ENCODE results near the gene TNFRSF1B.
"Not testable (repeated sequence)": the region's sequence is repeated elsewhere in the genome, so short reads cannot be mapped to it uniquely, and the experiment has no call there.

TNFRSF1B gene

GRCh38 chr1:12206792-12207424, 40.1 kb downstream of the TNFRSF1B start:
- TF ChIP-seq GATA1 (IDR thresholded peaks at IDR 0.05; ENCODE audit: low read depth, low read length): no peak
- TF ChIP-seq POLR2A (IDR thresholded peaks at IDR 0.05; ENCODE audit: low read length): no peak
- DNase-seq: no peak

DNA sequence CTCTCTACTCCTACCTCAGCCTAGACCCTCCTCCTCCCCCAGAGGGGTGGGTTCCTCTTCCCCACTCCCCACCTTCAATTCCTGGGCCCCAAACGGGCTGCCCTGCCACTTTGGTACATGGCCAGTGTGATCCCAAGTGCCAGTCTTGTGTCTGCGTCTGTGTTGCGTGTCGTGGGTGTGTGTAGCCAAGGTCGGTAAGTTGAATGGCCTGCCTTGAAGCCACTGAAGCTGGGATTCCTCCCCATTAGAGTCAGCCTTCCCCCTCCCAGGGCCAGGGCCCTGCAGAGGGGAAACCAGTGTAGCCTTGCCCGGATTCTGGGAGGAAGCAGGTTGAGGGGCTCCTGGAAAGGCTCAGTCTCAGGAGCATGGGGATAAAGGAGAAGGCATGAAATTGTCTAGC, 41.5 kb downstream of the TNFRSF1B start:
- DNase-seq: no peak

DNA sequence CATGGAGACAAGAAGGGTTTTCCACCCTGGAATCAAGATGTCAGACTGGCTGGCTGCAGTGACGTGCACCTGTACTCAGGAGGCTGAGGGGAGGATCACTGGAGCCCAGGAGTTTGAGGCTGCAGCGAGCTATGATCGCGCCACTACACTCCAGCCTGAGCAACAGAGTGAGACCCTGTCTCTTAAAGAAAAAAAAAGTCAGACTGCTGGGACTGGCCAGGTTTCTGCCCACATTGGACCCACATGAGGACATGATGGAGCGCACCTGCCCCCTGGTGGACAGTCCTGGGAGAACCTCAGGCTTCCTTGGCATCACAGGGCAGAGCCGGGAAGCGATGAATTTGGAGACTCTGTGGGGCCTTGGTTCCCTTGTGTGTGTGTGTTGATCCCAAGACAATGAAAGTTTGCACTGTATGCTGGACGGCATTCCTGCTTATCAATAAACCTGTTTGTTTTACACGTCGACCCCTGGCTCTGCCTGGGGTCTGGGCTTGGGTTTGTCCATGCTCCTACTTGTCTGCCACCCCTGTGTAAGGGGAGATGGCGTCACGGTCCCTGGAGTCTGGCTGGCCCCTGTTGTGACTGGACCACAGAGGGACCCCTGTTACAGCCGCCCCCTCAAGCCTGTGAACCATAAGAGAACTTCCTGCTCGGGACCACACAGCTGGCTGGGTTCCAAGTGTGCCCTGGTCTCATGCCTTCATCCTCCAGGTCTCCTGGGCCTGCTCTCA, 42.1 kb downstream of the TNFRSF1B start:
- TF ChIP-seq GATA1 (IDR thresholded peaks at IDR 0.05; ENCODE audit: low read depth, low read length) (no peak), POLR2A (IDR thresholded peaks at IDR 0.05; ENCODE audit: low read length) (no peak)
- peak; percentile 69 to 88 for DNase-seq

More for the DNA sequence above, 41.5 kb downstream of the TNFRSF1B start:
- TF ChIP-seq GATA1 (IDR thresholded peaks at IDR 0.05; ENCODE audit: low read depth, low read length) (no peak), POLR2A (IDR thresholded peaks at IDR 0.05; ENCODE audit: low read length) (no peak)

GRCh38 chr1:12209495-12209832, 42.7 kb downstream of the TNFRSF1B start:
- no peak for TF ChIP-seq POLR2A (IDR thresholded peaks at IDR 0.05; ENCODE audit: low read length)
- no peak for TF ChIP-seq GATA1 (IDR thresholded peaks at IDR 0.05; ENCODE audit: low read depth, low read length)

GRCh38 chr1:12215118-12215961, 48.5 kb downstream of the TNFRSF1B start:
- no peak for TF ChIP-seq GATA1 (IDR thresholded peaks at IDR 0.05; ENCODE audit: low read depth, low read length)
- TF ChIP-seq POLR2A (IDR thresholded peaks at IDR 0.05; ENCODE audit: low read length): no peak
- peak; percentile 16 to 33 for DNase-seq

More at GRCh38 chr1:12209495-12209832, 42.7 kb downstream of the TNFRSF1B start:
- no peak for DNase-seq

DNA sequence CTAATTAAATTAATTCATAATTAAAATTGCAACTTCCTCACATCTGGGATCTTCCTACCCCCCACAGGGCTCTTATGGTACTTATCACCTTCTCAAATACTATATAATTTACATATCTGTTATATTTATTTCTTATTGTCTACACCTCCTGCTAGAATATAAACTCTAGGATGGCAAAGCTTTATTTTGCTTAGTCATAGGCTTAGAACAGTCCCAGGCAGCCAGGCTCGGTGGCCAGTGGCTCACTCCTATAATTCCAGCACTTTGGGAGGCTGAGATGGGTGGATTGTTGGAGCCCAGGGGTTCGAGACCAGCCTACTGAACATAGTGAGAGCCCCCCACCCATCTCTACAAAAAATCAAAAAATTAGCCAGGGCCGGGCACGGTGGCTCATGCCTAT, 53.0 kb downstream of the TNFRSF1B start:
- no peak for DNase-seq
- no peak for TF ChIP-seq POLR2A (IDR thresholded peaks at IDR 0.05; ENCODE audit: low read length)
- no peak for TF ChIP-seq GATA1 (IDR thresholded peaks at IDR 0.05; ENCODE audit: low read depth, low read length)

DNA sequence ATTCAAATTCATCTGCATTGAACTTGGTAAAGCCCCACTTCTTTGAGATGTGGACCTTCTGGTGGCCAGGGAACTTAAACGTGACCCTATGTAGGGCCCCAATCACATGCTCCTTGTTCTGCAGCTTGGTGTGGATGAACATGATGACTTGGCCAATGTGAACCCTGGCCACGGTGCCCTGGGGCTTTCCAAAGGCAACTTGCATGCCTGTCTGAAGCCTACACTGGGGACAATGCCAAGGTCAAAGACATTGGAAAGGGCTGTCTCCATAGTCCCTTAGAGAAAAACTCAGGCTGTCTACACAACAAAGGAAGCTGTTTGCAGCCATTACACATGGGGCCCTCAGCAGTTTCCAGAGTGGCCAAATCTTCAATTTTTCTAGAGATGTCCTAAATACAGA, 54.1 kb downstream of the TNFRSF1B start:
- DNase-seq: peak in 1 of 2 experiments; percentile 11
- TF ChIP-seq GATA1 (IDR thresholded peaks at IDR 0.05; ENCODE audit: low read depth, low read length) (no peak), POLR2A (IDR thresholded peaks at IDR 0.05; ENCODE audit: low read length) (no peak)

DNA sequence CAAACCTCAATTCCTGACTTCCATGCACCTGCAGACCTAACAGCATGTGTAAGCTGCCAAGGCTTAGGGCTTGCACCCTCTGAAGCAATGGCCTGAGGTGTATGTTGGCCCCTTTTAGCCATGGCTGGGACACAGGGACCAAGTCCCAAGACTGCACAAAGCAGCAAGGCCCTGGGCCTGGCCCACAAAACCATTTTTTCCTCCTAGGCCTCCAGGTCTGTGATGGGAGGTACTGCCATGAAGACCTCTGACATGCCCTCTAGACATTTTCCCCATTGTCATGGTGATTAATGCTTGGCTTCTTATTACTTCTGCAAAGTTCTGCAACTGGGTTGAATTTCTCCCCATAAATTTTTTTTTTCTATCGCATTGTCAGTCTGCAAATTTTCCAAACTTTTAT, 55.9 kb downstream of the TNFRSF1B start:
- DNase-seq: not testable (repeated sequence)

- not testable (repeated sequence) for DNase-seq
Observed at GRCh38 chr1:12224092-12224491, 57.3 kb downstream of the TNFRSF1B start.

GRCh38 chr1:12228979-12229378, 62.2 kb downstream of the TNFRSF1B start:
- TF ChIP-seq GATA1 (IDR thresholded peaks at IDR 0.05; ENCODE audit: low read depth, low read length) (no peak), POLR2A (IDR thresholded peaks at IDR 0.05; ENCODE audit: low read length) (no peak)
- DNase-seq: no peak

DNA sequence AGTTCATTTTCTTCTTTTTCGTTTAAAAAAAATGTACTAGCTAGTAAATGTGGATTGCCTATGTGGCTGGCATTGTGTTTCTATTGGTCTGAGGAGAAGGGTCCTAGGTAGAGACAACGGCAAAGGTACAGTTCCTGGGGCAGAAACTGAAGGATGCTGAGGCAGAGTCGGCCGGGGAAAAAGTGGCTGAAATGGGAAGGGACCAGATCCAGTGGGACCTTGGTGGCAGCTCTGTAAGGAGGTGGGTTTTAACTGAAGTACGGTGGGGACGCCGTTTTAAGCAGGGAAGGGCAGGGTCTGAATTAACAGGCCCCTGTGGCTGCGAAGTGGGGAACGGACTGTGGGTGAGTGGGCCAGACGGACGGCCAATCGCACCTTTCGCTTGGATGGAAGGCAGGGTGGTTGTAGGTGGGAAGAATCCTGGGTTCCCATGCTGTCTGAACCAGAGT, 62.6 kb downstream of the TNFRSF1B start:
- no peak for TF ChIP-seq POLR2A (IDR thresholded peaks at IDR 0.05; ENCODE audit: low read length)
- TF ChIP-seq GATA1 (IDR thresholded peaks at IDR 0.05; ENCODE audit: low read depth, low read length): no peak
- DNase-seq: no peak

DNA sequence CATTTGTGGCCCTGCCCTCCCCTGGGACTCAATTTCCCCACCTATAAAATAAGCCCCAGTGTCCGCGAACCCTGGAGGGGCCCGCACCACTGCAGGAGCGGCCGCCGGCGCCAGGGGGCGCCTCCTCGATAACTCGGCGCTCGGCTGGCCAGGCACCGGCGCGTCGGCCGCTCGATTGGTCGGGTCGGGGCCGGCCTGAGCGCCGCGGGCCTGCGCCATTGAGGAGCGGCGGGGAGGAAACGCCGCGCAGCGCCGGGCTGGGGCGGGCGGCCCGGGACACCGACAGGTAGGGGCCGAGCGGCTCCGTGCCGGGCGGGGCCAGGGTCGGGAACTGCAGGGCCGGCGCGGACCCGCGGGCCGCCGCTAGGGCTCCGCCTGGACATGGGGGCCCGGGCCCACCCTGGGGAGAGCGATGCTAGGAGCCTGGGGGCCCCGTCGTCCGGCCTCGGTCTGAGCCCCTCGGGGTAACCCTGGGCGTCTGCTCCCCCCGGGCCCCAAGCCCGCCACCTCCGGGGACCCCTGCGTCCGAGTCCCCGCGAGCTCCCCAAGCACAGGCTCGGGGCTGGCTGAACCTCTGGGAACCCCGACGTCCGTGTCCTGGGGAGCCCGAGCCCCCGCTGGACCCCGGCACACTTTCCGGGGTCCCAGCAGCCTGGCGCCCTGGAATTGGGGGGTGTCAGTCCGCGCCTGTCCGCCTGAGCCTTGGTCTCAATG, 63.2 kb downstream of the TNFRSF1B start, which contains the start of gene VPS13D:
Gene VPS13D (plus strand): TSS at position 196 of the 714 bp plus-strand sequence. CDS start 4,237 bp downstream, outside the sequence.
- DNase-seq: peak; percentile 87 to 93
- TF ChIP-seq POLR2A (IDR thresholded peaks at IDR 0.05; ENCODE audit: low read length) (peak; percentile 50), GATA1 (IDR thresholded peaks at IDR 0.05; ENCODE audit: low read depth, low read length) (no peak)

DNA sequence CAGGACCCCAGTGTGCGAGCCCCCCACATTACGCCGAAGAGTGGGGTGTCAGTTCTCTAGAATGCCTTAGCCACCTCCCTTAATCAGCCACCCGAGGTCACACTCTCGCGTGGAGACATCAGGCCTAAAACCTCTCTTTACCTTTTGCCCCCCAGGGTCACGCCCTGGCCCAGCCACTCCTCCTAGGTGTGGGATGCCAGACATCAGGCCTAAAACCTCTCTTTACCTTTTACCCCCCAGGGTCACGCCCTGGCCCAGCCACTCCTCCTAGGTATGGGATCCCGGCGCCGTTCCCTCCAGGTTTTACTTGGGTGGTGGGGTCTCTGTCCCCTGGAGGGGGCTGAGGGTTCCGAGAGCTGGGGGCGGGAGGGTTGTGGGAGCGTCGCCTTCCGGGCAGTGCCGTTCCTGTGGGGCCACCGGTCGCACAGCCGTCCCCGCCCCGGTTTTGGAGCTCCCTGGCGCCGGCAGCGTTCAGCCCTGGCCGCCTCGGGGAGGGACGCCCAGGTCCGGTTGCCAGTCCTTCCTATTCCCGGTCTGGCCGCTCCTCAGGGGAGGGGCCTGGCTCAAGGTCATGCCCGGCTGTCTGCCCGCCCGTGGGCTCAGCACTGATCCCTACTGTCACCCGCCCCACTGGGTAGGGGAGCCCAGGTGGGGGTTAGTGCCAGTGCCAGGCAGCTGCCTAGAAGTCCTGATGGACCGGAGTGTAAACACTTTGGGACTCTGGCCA, 63.9 kb downstream of the TNFRSF1B start:
- no peak for TF ChIP-seq POLR2A (IDR thresholded peaks at IDR 0.05; ENCODE audit: low read length)
- TF ChIP-seq GATA1 (IDR thresholded peaks at IDR 0.05; ENCODE audit: low read depth, low read length): no peak
- DNase-seq: peak; percentile 33 to 48

Measured in erythroblast (primary cell).